DMS 273 treated with DMSO at 0.1 percent for 48 hours (cell line): ENCODE results near the gene GPR171.

Experiments used
- DNase-seq: peaks from one replicate; lab custom pipeline; 2025; lab: John Stamatoyannopoulos, UW

GPR171 gene

GRCh38 chr3:151213881-151214280, 10.9 kb upstream of the GPR171 start:
- no peak for DNase-seq

- no peak for DNase-seq
Measured at GRCh38 chr3:151213151-151213550, 10.1 kb upstream of the GPR171 start.

- no peak for DNase-seq
Measured at GRCh38 chr3:151210676-151211381, 7.8 kb upstream of the GPR171 start.

- DNase-seq: no peak
Measured at GRCh38 chr3:151209654-151210053, 6.6 kb upstream of the GPR171 start.

- DNase-seq: no peak
Measured at GRCh38 chr3:151206201-151206600, 3.2 kb upstream of the GPR171 start.

- no peak for DNase-seq
Measured at GRCh38 chr3:151205482-151205881, 2.5 kb upstream of the GPR171 start.

- DNase-seq: no peak
Measured at GRCh38 chr3:151204530-151205402, 1.8 kb upstream of the GPR171 start.

GRCh38 chr3:151201051-151201730, 1.8 kb downstream of the GPR171 start:
- DNase-seq: no peak

- DNase-seq: no peak
Measured at GRCh38 chr3:151200586-151200985, 2.4 kb downstream of the GPR171 start.

GRCh38 chr3:151199554-151200438, 3.2 kb downstream of the GPR171 start:
- no peak for DNase-seq

- no peak for DNase-seq
Measured at GRCh38 chr3:151198849-151199248, 4.2 kb downstream of the GPR171 start.

- DNase-seq: no peak
Measured at GRCh38 chr3:151197981-151198767, 4.8 kb downstream of the GPR171 start.

- no peak for DNase-seq
Measured at GRCh38 chr3:151197228-151197627, 5.8 kb downstream of the GPR171 start.

GRCh38 chr3:151196434-151196833, 6.6 kb downstream of the GPR171 start:
- DNase-seq: no peak

GRCh38 chr3:151195826-151196225, 7.2 kb downstream of the GPR171 start:
- no peak for DNase-seq

- DNase-seq: no peak
Measured at GRCh38 chr3:151192545-151192944, 10.5 kb downstream of the GPR171 start.

GRCh38 chr3:151191095-151191494, 11.9 kb downstream of the GPR171 start:
- DNase-seq: no peak

GRCh38 chr3:151183265-151183671, 19.7 kb downstream of the GPR171 start:
- DNase-seq: no peak

GRCh38 chr3:151182349-151183079, 20.5 kb downstream of the GPR171 start:
- DNase-seq: no peak

GRCh38 chr3:151178208-151178845, 24.7 kb downstream of the GPR171 start:
- DNase-seq: no peak
